CD4-positive, alpha-beta T cell treated with Interleukin-17A for 4 hours (primary cell): ENCODE data around the gene NLRP11.
"Not testable (repeated sequence)": the region's sequence is repeated elsewhere in the genome, so short reads cannot be mapped to it uniquely, and the experiment has no call there.

Experiments used
- DNase-seq: peaks from one replicate; pipeline ENCODE4 v3.0.0-alpha.2; 2020; ENCODE audit warnings: mixed read lengths

Gene NLRP11

DNA sequence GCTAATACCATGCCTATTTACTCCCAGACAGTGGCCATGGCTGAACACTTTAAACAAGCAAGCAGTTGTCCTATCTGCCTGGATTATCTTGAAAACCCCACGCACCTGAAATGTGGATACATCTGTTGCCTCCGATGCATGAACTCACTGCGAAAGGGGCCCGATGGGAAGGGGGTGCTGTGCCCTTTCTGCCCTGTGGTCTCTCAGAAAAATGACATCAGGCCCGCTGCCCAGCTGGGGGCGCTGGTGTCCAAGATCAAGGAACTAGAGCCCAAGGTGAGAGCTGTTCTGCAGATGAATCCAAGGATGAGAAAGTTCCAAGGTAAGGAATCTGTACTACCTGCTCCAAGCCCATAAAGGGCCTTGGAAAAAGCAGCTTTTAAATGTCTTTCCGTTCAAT lies 54.3 kb downstream of the NLRP11 start:
- no peak for DNase-seq

DNA sequence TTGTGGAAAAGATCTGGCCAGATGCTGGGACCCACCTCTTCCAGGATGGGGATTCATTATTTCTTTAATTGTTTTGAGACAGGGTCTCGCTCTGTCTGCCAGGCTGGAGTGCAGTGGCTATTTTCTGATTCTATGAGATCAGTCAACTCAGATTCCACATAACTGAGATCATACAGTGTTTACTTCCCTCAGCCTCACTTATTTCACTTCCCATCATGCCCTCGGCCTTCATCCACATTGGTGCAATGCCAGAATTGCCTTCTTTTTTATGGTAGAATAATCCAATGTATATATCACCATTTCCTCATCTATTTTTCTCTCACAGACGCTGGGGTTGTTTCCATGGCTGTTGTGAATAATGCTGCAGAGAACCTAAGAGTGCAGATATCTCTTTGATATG lies 62.2 kb downstream of the NLRP11 start:
- DNase-seq = not testable (repeated sequence)

DNA sequence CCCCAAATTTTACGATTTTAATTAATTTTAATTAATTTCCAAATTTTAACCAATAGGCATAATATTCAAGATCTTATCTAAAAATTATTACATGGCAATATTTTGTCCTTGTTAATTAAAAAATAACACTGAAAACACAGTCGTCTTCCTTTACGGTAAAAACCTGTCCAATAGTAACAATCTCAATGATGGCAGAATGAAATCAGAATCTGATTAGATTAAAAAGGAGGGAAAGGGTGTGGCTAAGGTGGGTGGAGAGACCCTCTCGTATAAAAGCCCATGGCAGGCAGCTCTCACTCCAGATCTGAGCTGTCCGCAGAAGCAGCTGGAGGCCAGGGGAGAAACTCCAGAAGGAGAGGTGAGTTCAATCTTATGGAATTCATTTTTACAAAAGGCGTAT lies 63.0 kb downstream of the NLRP11 start, which contains the start of gene RFPL4AL1:
TSS of gene RFPL4AL1 (plus strand) at position 301 of the 400 bp plus-strand sequence. CDS start 2,687 bp downstream, outside the sequence.
- DNase-seq = not testable (repeated sequence)

DNA sequence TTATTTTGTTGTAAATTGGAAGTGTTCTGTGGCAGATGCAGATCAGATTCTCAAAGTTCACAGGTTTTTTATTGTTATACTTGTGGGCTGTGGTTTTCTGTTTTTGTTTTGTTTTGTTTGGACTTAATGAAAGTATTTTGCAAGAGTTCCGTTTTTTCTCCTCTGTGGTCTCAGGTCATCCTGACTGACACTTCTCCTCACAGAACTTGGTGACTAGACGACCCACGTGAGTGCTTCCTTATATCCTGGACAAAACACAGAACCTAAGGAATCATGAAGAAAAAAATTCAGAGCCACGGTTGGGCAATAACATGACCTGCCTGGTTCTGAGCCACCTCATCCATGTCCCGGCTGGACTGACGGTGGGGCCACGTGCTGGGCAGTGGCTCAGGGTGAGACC lies 65.3 kb downstream of the NLRP11 start:
- no peak for DNase-seq

DNA sequence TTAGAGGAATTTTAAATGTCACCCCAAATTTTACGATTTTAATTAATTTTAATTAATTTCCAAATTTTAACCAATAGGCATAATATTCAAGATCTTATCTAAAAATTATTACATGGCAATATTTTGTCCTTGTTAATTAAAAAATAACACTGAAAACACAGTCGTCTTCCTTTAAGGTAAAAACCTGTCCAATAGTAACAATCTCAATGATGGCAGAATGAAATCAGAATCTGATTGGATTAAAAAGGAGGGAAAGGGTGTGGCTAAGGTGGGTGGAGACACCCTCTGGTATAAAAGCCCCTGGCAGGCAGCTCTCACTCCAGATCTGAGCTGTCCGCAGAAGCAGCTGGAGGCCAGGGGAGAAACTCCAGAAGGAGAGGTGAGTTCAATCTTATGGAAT lies 73.0 kb downstream of the NLRP11 start, which contains the start of gene RFPL4A:
TSS of gene RFPL4A (plus strand) at position 301 of the 400 bp plus-strand sequence. CDS start 2,704 bp downstream, outside the sequence.
- not testable (repeated sequence) for DNase-seq

DNA sequence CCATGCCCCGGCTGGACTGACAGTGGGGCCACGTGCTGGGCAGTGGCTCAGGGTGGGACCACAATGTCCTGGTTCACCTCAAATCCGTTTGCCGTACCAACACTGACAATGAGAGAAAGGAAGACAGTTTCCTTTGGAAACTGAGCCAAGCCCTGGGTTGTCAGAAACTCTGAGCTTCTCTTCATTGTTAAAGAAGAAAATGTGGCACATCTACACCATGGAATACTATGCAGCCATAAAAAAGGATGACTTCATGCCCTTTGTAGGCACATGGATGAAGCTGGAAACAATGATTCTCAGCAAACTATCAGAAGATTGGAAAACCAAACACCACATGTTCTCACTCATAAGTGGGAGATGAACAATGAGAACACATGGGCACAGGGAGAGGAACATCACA lies 75.0 kb downstream of the NLRP11 start:
- DNase-seq = not testable (repeated sequence)

DNA sequence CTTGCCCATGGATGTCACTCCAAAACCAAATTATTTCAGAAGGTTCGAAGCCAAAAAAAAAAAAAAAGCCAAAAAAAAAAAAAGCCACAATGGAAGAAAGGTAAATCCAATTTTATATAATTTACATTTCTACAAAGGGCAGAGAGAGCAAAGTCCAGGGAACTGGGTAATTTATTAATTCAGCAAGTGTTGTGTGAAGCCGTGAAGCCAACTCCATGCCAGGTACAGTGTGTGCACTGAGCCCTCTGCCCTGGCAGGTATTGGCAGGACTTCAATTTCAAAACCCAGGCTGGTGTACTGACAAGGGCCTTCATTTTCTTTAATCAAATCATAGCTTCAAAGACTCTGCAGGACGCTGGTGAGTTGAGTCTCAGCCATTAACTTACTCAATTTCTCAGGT lies 78.4 kb downstream of the NLRP11 start:
- DNase-seq = no peak

DNA sequence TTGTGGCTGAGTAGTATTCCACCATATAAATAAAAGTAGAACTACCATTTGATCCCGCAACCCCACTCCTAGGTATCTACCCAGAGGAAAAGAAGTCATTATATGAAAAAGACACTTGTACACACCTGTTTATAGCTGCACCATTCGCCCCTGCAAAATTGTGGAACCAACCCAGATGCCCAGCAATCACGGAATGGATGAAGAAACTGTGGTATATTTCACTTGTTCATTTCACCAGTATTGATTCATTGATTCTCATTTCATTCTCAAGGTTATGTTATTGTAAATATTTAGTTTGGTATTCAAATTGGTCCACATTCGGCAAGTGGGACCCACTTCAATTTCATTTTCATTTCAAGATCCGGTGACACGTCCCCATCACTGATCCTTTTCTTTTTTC lies 81.1 kb downstream of the NLRP11 start:
- no peak for DNase-seq

DNA sequence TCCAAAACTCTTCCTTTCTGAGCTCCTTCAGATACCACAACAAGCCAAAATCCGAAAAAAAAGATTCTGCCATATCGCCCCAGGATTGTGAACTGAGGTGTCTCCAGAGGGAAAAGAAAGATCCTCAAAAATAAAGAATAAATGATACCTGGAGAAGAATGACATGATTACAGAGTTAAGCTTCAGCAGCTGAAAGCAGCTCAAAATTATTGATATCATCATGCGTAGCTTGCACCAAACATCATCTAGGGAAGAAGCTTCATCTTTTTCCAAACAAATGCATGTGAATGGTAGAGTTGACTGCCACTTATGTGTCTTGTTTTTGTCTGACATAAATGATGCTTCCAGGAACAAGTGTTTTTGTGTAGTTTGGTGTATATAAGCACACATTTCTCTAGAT lies 93.5 kb downstream of the NLRP11 start, which contains the start of gene NLRP9:
TSS of gene NLRP9 (minus strand) at position 101 of the 400 bp plus-strand sequence. CDS start at position 73, 28 bp downstream.
- DNase-seq = no peak
